Small intestine (tissue), 7 donors: ENCODE results near the gene WBP2. TPM values are rescaled to one million over a fixed set of nuclear protein-coding genes. Genes with fewer than 3 reads are reported as not detected.

Experiments used
- DNase-seq, 2 donors: peaks; one replicate each; pipeline versions ENCODE4 v3.0.0 to v3.0.0-alpha.2; 2013
- FAIRE-seq: peaks from 2 replicates; lab custom pipeline; 2012; peaks lifted over from hg19 to GRCh38; lab: Jason Lieb, UNC
- H3K27ac ChIP-seq, 3 donors: one replicate each; pipeline ENCODE4 v1.5.1; 2013; ENCODE audit warnings: low read length in 2 of 3, mild to moderate bottlenecking in 2 of 3, control low read depth in 1 of 3, inconsistent platforms in 1 of 3, low read depth in 1 of 3, moderate library complexity in 1 of 3
- H3K27me3 ChIP-seq, 3 donors: one replicate each; pipeline ENCODE4 v1.6.1; 2013; ENCODE audit warnings: low read length in 3 of 3, inconsistent platforms in 1 of 3; ENCODE audit not compliant: control insufficient read depth in 3 of 3, insufficient read depth in 3 of 3
- H3K36me3 ChIP-seq, 3 donors: one replicate each; pipeline ENCODE4 v1.6.1; 2013; ENCODE audit warnings: low read length in 3 of 3, inconsistent platforms in 1 of 3, low read depth in 1 of 3, mild to moderate bottlenecking in 1 of 3, moderate library complexity in 1 of 3; ENCODE audit not compliant: control insufficient read depth in 3 of 3, insufficient read depth in 2 of 3
- H3K4me1 ChIP-seq, 3 donors: one replicate each; pipeline ENCODE4 v1.6.1; 2013; ENCODE audit warnings: low read length in 2 of 3, inconsistent platforms in 1 of 3, low read depth in 1 of 3, mild to moderate bottlenecking in 1 of 3, moderate library complexity in 1 of 3; ENCODE audit not compliant: control insufficient read depth in 3 of 3, insufficient read depth in 2 of 3
- H3K4me3 ChIP-seq, 3 donors: one replicate each; pipeline ENCODE4 v1.5.1; 2013; ENCODE audit warnings: low read length in 3 of 3, control low read depth in 1 of 3, inconsistent platforms in 1 of 3, low read depth in 1 of 3, mild to moderate bottlenecking in 1 of 3, moderate library complexity in 1 of 3
- H3K9me3 ChIP-seq, 2 donors: one replicate each; pipeline ENCODE4 v1.6.1; 2013; ENCODE audit warnings: low read depth in 1 of 2, low read length in 1 of 2; ENCODE audit not compliant: control insufficient read depth in 2 of 2, insufficient read depth in 1 of 2
- WGBS, 3 donors: extraction: QIAGEN DNeasy Blood & Tissue Kit; methylation state at CpG; one replicate each; pipeline ENCODE4 v1.1.7; 2013; 5-methylcytosine and 5-hydroxymethylcytosine counted together
- polyA plus RNA-seq, 4 donors: library from polyadenylated mRNA; stranded (reverse) in 3 of 4; unstranded in 1 of 4; fragments of 200-250 nt in 3 of 4; fragments of 120-200 nt in 1 of 4; gene quantifications; one replicate each; pipeline versions ENCODE4 v1.2.1 to v1.2.3, GENCODE V29; 2013
- donor health status: healthy with polysubstance abuse.
- donor health status: control.
- donor health status: control.
- donor health status: Bipolar disorder and iron deficiency.
- donor health status: healthy.

WBP2 gene
- polyA plus RNA-seq, 4 donors: 68.4 to 121 (median 99.8) TPM

DNA sequence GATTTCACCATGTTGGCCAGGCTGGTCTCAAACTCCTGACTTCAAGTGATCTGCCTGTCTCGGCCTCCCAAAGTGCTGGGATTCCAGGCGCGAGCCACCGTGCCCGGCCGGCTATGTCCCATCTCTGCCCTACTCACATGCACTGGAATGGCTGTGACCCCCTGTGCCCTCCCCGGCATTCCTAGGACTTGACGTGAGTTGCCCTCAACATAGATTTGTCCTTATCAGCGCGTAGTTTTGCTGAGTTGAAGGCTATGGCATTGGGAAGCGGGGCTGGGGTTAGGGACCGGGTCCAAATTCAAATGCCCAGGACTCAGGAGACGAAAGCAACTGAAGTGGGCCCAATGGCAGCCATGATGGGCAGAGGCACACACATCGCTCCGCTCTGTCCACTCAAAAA, 16.7 kb downstream of the WBP2 start:
- Histone ChIP-seq H3K4me3 (no peak overlapping the region), H3K27ac (no peak overlapping the region), H3K9me3 (no peaks in the 10 kb centered on the region), H3K36me3 (peaks cover 0 to 77% (median 5%) of the 10 kb centered on the region in 3 donors), H3K4me1 (peaks cover 0 to 4% (median 0%) of the 10 kb centered on the region in 3 donors), H3K27me3 (no peaks in the 10 kb centered on the region)
- 93 to 95% (median 94%) methylated on average over 15 of the region's 15 CpGs for WGBS, 3 donors
- DNase-seq (no peak), FAIRE-seq (no peak)

- Histone ChIP-seq H3K36me3 (peaks cover 0 to 77% (median 5%) of the 10 kb centered on the region in 3 donors), H3K4me1 (no peaks in the 10 kb centered on the region), H3K9me3 (no peaks in the 10 kb centered on the region), H3K27ac (no peak overlapping the region), H3K4me3 (no peak overlapping the region), H3K27me3 (no peaks in the 10 kb centered on the region)
- DNase-seq (no peak), FAIRE-seq (no peak)
- whole genome bisulfite sequencing, 3 donors: 81 to 83% (median 81%) methylated on average over 7 of the region's 7 CpGs
Observed at GRCh38 chr17:75837899-75838298, 17.2 kb downstream of the WBP2 start.

- no peak for FAIRE-seq
- Histone ChIP-seq H3K9me3 (no peaks in the 10 kb centered on the region), H3K27ac (no peak overlapping the region), H3K27me3 (no peaks in the 10 kb centered on the region), H3K4me3 (no peak overlapping the region), H3K36me3 (peaks cover 0 to 77% (median 5%) of the 10 kb centered on the region in 3 donors), H3K4me1 (no peaks in the 10 kb centered on the region)
- DNase-seq: no peak
- 72 to 87% (median 79%) methylated on average over 8 to 9 of the region's 9 CpGs for WGBS, 3 donors
Observed at GRCh38 chr17:75836605-75837004, 18.5 kb downstream of the WBP2 start.

DNA sequence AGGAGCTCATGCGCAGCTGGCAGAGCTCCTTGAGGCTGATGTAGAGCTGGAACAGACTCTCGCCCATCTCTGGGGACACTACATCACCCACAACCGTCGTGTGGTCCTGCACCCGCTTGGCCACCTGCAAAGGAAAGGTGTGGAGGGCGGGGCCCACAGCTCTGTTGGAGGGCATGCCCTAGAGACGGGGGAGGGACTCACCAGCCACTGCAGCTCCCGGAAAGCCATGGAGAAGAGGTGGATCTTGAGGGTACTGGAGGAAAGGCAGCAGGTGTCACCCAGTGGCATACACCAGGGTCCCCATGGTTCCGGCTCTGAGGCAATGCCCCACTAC, 19.5 kb downstream of the WBP2 start:
- H3K36me3 ChIP-seq: peaks cover 0 to 79% (median 5%) of the 10 kb centered on the region in 3 donors
- WGBS, 3 donors: 49 to 75% (median 70%) methylated on average over 9 of the region's 9 CpGs
- no peaks in the 10 kb centered on the region for H3K27me3 ChIP-seq
- H3K4me3 ChIP-seq: no peak overlapping the region
- H3K9me3 ChIP-seq: no peaks in the 10 kb centered on the region
- H3K27ac ChIP-seq: no peak overlapping the region
- no peak for FAIRE-seq
- DNase-seq: no peak
- peaks cover 0 to 3% (median 1%) of the 10 kb centered on the region in 3 donors for H3K4me1 ChIP-seq

DNA sequence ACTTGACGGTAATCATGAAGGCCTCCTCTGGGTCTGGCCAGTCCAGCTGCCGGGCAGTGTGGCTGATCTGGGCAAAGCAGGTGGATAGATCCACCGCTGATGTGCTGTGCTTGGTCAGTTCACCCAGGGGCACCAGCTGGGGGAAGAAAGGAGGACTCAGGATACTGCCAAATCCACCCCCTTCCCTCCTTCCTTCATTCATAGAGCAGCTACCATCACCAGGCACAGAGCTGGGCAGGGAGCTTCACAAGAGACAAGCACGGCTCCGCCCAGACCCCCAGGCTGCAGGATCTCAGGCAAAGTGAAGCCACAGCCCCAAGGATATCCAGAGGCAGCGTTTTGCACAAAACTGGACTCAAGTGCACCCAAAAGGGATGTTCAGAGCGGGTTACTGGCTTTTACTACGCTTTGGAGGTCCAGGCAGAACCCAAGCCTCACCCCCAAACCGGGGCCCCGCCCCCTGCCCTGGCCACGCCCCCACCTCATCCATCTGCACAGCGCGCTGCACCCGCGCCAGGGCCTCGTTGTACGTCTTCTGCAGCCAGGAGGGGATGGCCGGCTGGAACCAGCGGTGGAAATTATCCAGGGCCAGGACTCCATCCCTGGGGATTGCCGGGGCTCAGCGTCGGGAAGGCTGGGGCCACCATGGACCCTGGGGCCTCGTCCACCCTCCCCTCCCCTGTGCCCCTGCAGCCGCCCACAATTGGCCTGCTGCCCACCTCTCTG, 20.0 kb downstream of the WBP2 start:
- no peak overlapping the region for H3K4me3 ChIP-seq
- H3K27me3 ChIP-seq: no peaks in the 10 kb centered on the region
- H3K27ac ChIP-seq: peak overlapping the region in 1 of 3 donors; percentile 3
- H3K4me1 ChIP-seq: peaks cover 0 to 4% (median 3%) of the 10 kb centered on the region in 3 donors
- H3K36me3 ChIP-seq: peaks cover 0 to 79% (median 5%) of the 10 kb centered on the region in 3 donors
- DNase-seq (no peak), FAIRE-seq (no peak)
- H3K9me3 ChIP-seq: no peaks in the 10 kb centered on the region
- WGBS, 3 donors: 63 to 71% (median 69%) methylated on average over 23 to 24 of the region's 24 CpGs

- H3K27me3 ChIP-seq: no peaks in the 10 kb centered on the region
- no peak overlapping the region for H3K4me3 ChIP-seq
- 72 to 92% (median 91%) methylated on average over 13 to 25 of the region's 25 CpGs for WGBS, 3 donors
- peaks cover 0 to 79% (median 2%) of the 10 kb centered on the region in 3 donors for H3K36me3 ChIP-seq
- no peak for FAIRE-seq
- no peaks in the 10 kb centered on the region for H3K9me3 ChIP-seq
- no peak overlapping the region for H3K27ac ChIP-seq
- DNase-seq: no peak
- H3K4me1 ChIP-seq: peaks cover 0 to 4% (median 3%) of the 10 kb centered on the region in 3 donors
Observed at GRCh38 chr17:75834279-75834920, 20.7 kb downstream of the WBP2 start.

DNA sequence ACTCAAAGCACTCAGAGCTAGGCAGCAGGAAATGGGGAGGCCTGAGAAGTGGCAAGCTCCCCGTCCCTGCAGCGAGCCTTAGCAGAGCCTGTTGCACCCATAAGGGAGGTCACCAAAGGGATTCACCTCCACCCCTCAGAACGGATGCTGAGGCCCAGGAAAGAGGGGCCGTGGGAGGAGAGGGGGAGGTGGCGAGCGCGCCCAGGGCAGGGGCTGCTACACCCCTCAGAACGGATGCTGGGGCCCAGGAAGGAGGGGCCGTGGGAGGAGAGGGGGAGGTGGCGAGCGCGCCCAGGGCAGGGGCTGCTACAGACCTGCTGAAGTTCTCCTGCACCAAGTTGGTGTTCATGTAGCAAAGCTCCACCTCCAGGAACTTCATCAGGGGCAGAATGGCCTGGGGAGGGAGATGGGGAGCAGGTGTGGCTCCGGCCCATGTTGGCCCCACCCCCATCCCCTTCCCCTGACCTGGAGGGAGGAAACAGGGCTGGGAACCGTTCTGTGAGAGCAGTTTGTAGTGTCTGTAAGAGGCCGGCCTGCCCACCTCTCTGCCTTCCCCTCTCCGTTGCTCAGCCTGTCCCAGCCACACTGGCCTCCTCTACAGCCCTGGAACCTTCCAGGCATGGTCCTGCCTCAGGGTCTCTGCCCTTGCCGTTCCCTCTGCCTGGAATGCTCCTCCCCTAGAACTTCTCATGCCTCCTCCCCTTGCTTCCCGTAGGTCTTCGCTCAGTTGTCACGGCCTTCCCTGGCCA, 22.3 kb downstream of the WBP2 start:
- 50 to 73% (median 53%) methylated on average over 19 to 20 of the region's 20 CpGs for WGBS, 3 donors
- no peak for DNase-seq
- peak overlapping the region; percentile 12 to 91 (median 47) for H3K27ac ChIP-seq
- no peaks in the 10 kb centered on the region for H3K9me3 ChIP-seq
- FAIRE-seq: no peak
- H3K36me3 ChIP-seq: peaks cover 0 to 84% (median 3%) of the 10 kb centered on the region in 3 donors
- H3K27me3 ChIP-seq: no peaks in the 10 kb centered on the region
- peaks cover 0 to 10% (median 3%) of the 10 kb centered on the region in 3 donors for H3K4me1 ChIP-seq
- H3K4me3 ChIP-seq: no peak overlapping the region

GRCh38 chr17:75832164-75832651, 22.9 kb downstream of the WBP2 start:
- WGBS, 3 donors: 71 to 83% (median 73%) methylated on average over 10 of the region's 10 CpGs
- peaks cover 0 to 87% (median 3%) of the 10 kb centered on the region in 3 donors for H3K36me3 ChIP-seq
- no peak overlapping the region for H3K4me3 ChIP-seq
- no peaks in the 10 kb centered on the region for H3K27me3 ChIP-seq
- H3K9me3 ChIP-seq: no peaks in the 10 kb centered on the region
- H3K27ac ChIP-seq: peak overlapping the region; percentile 12 to 91 (median 47)
- FAIRE-seq (no peak), DNase-seq (peak in 1 of 2 donors; percentile 54)
- peaks cover 0 to 16% (median 3%) of the 10 kb centered on the region in 3 donors for H3K4me1 ChIP-seq
